Measurements from ENCODE around the gene EXOC6. TPM values are rescaled to one million over a fixed set of nuclear protein-coding genes. Genes with fewer than 3 reads are reported as not detected.
A peak's percentile ranks its signal among the peaks of the same experiment; 100 is the strongest.

The EXOC6 gene
- total RNA-seq, 2 donors from 2014 or later = 12.6 to 15.2 TPM

GRCh38 chr10:93072713-93073538 is 224.6 kb downstream of the EXOC6 start:
- H3K36me3 ChIP-seq = no peaks in the 10 kb centered on the region
- H3K4me3 ChIP-seq = peak overlapping the region; percentile 34
- peaks cover 15% of the 10 kb centered on the region for H3K4me1 ChIP-seq
- H3K9ac ChIP-seq (ENCODE audit: low read depth in 2 of 2, low read length in 2 of 2) = no peak overlapping the region
- no peak for TF ChIP-seq CTCF (IDR thresholded peaks at IDR 0.05)
- intact Hi-C loops (cut with DNase I) = no loop called here
- no peaks in the 10 kb centered on the region for H3K9me3 ChIP-seq
- DNase-seq = no peak
- H3K27ac ChIP-seq = no peak overlapping the region
- peaks cover 79% of the 10 kb centered on the region for H3K27me3 ChIP-seq

GRCh38 chr10:93073539-93074146 is 225.3 kb downstream of the EXOC6 start, which contains the start of gene CYP26A1:
TSS of gene CYP26A1 (plus strand) at chr10:93073893. CDS start at chr10:93073935, 42 bp downstream.
- no peak for DNase-seq
- Histone ChIP-seq H3K36me3 (no peaks in the 10 kb centered on the region), H3K4me1 (peaks cover 10% of the 10 kb centered on the region), H3K27me3 (peaks cover 72% of the 10 kb centered on the region), H3K9me3 (no peaks in the 10 kb centered on the region), H3K9ac (ENCODE audit: low read depth in 2 of 2, low read length in 2 of 2) (no peak within 1 kb of the TSS), H3K4me3 (peak within 1 kb of the TSS; percentile 16), H3K27ac (no peak within 1 kb of the TSS)
- no peak for TF ChIP-seq CTCF (IDR thresholded peaks at IDR 0.05)
- intact Hi-C loops (cut with DNase I) = no loop called here

- no peak for DNase-seq
Observed at GRCh38 chr10:93074147-93074596, 225.9 kb downstream of the EXOC6 start.

GRCh38 chr10:93074597-93075368 is 226.5 kb downstream of the EXOC6 start:
- Histone ChIP-seq H3K9ac (ENCODE audit: low read depth in 2 of 2, low read length in 2 of 2) (no peak overlapping the region), H3K4me3 (no peak overlapping the region), H3K27ac (no peak overlapping the region), H3K36me3 (no peaks in the 10 kb centered on the region), H3K9me3 (no peaks in the 10 kb centered on the region), H3K4me1 (peaks cover 10% of the 10 kb centered on the region), H3K27me3 (peaks cover 66% of the 10 kb centered on the region)
- intact Hi-C loops (cut with DNase I) = no loop called here
- TF ChIP-seq CTCF (IDR thresholded peaks at IDR 0.05) = no peak
- DNase-seq = no peak

More at GRCh38 chr10:93074147-93074596, 225.9 kb downstream of the EXOC6 start:
- Histone ChIP-seq H3K27ac (no peak overlapping the region), H3K27me3 (peaks cover 67% of the 10 kb centered on the region), H3K4me3 (peak overlapping the region; percentile 16), H3K36me3 (no peaks in the 10 kb centered on the region), H3K9ac (ENCODE audit: low read depth in 2 of 2, low read length in 2 of 2) (no peak overlapping the region), H3K9me3 (no peaks in the 10 kb centered on the region), H3K4me1 (peaks cover 10% of the 10 kb centered on the region)
- TF ChIP-seq CTCF (IDR thresholded peaks at IDR 0.05) = no peak
- intact Hi-C loops (cut with DNase I) = no loop called here

All from colonic mucosa (tissue), 4 donors.